Breast epithelium (tissue), 4 donors: ENCODE measurements around the gene ATP4B. TPM values are rescaled to one million over a fixed set of nuclear protein-coding genes. Genes with fewer than 3 reads are reported as not detected.

ENCODE experiments used
- DNase-seq, 2 donors: peaks; one replicate each; pipeline ENCODE4 v3.0.0-alpha.2; 2019; ENCODE audit warnings: low spot score in 2 of 2
- H3K27ac ChIP-seq, 2 donors: fragments of 200-600 bp; sonication (generic) in 1 of 2; one replicate each; pipeline ENCODE4 v1.5.1; 2016 to 2019; ENCODE audit warnings: mild to moderate bottlenecking in 1 of 2
- H3K27me3 ChIP-seq, 2 donors: fragments of 200-600 bp; sonication (generic) in 1 of 2; one replicate each; pipeline versions ENCODE4 v1.5.1 to v1.6.0; 2017 to 2019; ENCODE audit warnings: control low read depth in 1 of 2, mild to moderate bottlenecking in 1 of 2
- H3K36me3 ChIP-seq: fragments of 200-600 bp; one replicate; pipeline ENCODE4 v1.5.1; 2019
- H3K4me1 ChIP-seq, 2 donors: fragments of 200-600 bp; sonication (generic); one replicate each; pipeline ENCODE4 v1.5.1; 2016 to 2019; ENCODE audit warnings: control low read depth in 1 of 2
- H3K4me3 ChIP-seq, 3 donors: fragments of 200-600 bp; sonication (generic); 1 replicate in 2 of 3; 2 replicates in 1 of 3; pipeline ENCODE4 v1.5.1; 2016 to 2019; ENCODE audit warnings: mild to moderate bottlenecking in 3 of 3, moderate library complexity in 2 of 3
- H3K9me3 ChIP-seq, 2 donors: fragments of 200-600 bp; sonication (generic) in 1 of 2; one replicate each; pipeline ENCODE4 v1.5.1; 2016 to 2019; ENCODE audit warnings: control low read depth in 1 of 2
- CTCF ChIP-seq, 3 donors: fragments of 450-650 bp; IDR thresholded peaks; one replicate each; pipeline ENCODE4 v1.5.1; 2016 to 2017; ENCODE audit warnings: antibody characterized with exemption in 3 of 3, mild to moderate bottlenecking in 3 of 3, moderate library complexity in 3 of 3
- POLR2A ChIP-seq: fragments of 450-650 bp; IDR thresholded peaks from one replicate; pipeline ENCODE4 v1.6.1; 2016; ENCODE audit warnings: antibody characterized with exemption, mild to moderate bottlenecking, moderate library complexity
- POLR2AphosphoS5 ChIP-seq, 3 donors: sonication (generic); formaldehyde crosslinking; IDR thresholded peaks; one replicate each; pipeline ENCODE4 v1.6.1; 2017; ENCODE audit warnings: antibody characterized with exemption in 3 of 3
- intact Hi-C: fragments of 100-400 bp; cut with DNase I; formaldehyde crosslinking; loops from one replicate; pipeline ENCODE4 v1.15.1; 2023; ENCODE audit warnings: low total_unique reads
- total RNA-seq, 3 donors: library from RNA; depleted of rRNA; stranded (reverse); fragments of >200 nt; gene quantifications; one replicate each; pipeline ENCODE4 v1.1.0, GENCODE V29; 2016

ATP4B gene
- total RNA-seq, 3 donors from 2014 or later: not detected

- Histone ChIP-seq H3K9me3 (no peaks in the 10 kb centered on the region), H3K27ac (no peak overlapping the region), H3K36me3 (no peaks in the 10 kb centered on the region), H3K27me3 (no peaks in the 10 kb centered on the region), H3K4me3 (no peak overlapping the region), H3K4me1 (no peaks in the 10 kb centered on the region)
- intact Hi-C loops: no loop called here
- no peak for DNase-seq
- TF ChIP-seq CTCF (IDR thresholded peaks at IDR 0.05): no peak
Measured at GRCh38 chr13:113613789-113614379, 44.1 kb downstream of the ATP4B start.

- Histone ChIP-seq H3K4me1 (no peaks in the 10 kb centered on the region), H3K4me3 (no peak overlapping the region), H3K27me3 (no peaks in the 10 kb centered on the region), H3K9me3 (no peaks in the 10 kb centered on the region), H3K27ac (no peak overlapping the region), H3K36me3 (no peaks in the 10 kb centered on the region)
- DNase-seq: no peak
- TF ChIP-seq POLR2AphosphoS5 (IDR thresholded peaks at IDR 0.05): no peak
- no peak for TF ChIP-seq CTCF (IDR thresholded peaks at IDR 0.05)
- no peak for TF ChIP-seq POLR2A
- intact Hi-C loops: no loop called here
Measured at GRCh38 chr13:113612607-113613006, 45.4 kb downstream of the ATP4B start.

GRCh38 chr13:113611996-113612395 lies 46.0 kb downstream of the ATP4B start:
- no peaks in the 10 kb centered on the region for H3K4me1 ChIP-seq
- H3K9me3 ChIP-seq: no peaks in the 10 kb centered on the region
- H3K4me3 ChIP-seq: no peak overlapping the region
- intact Hi-C loops: no loop called here
- no peaks in the 10 kb centered on the region for H3K27me3 ChIP-seq
- no peak for TF ChIP-seq POLR2AphosphoS5 (IDR thresholded peaks at IDR 0.05)
- TF ChIP-seq POLR2A: no peak
- TF ChIP-seq CTCF (IDR thresholded peaks at IDR 0.05): no peak
- no peak for DNase-seq
- H3K36me3 ChIP-seq: no peaks in the 10 kb centered on the region
- no peak overlapping the region for H3K27ac ChIP-seq

- Histone ChIP-seq H3K27ac (no peak overlapping the region), H3K36me3 (no peaks in the 10 kb centered on the region), H3K4me1 (no peaks in the 10 kb centered on the region), H3K9me3 (no peaks in the 10 kb centered on the region), H3K27me3 (no peaks in the 10 kb centered on the region), H3K4me3 (no peak overlapping the region)
- intact Hi-C loops: no loop called here
- TF ChIP-seq CTCF (IDR thresholded peaks at IDR 0.05) (no peak), POLR2AphosphoS5 (IDR thresholded peaks at IDR 0.05) (no peak), POLR2A (no peak)
- no peak for DNase-seq
Measured at GRCh38 chr13:113610266-113610665, 47.7 kb downstream of the ATP4B start.

GRCh38 chr13:113609616-113610015 lies 48.4 kb downstream of the ATP4B start:
- H3K27me3 ChIP-seq: no peaks in the 10 kb centered on the region
- no peaks in the 10 kb centered on the region for H3K4me1 ChIP-seq
- DNase-seq: no peak
- intact Hi-C loops: no loop called here
- H3K9me3 ChIP-seq: no peaks in the 10 kb centered on the region
- H3K4me3 ChIP-seq: no peak overlapping the region
- TF ChIP-seq CTCF (IDR thresholded peaks at IDR 0.05) (no peak), POLR2AphosphoS5 (IDR thresholded peaks at IDR 0.05) (no peak), POLR2A (no peak)
- no peaks in the 10 kb centered on the region for H3K36me3 ChIP-seq
- H3K27ac ChIP-seq: no peak overlapping the region
